Daoy (cell line): ENCODE measurements around the gene FAM78A. TPM values are rescaled to one million over a fixed set of nuclear protein-coding genes. Genes with fewer than 3 reads are reported as not detected.
"Not testable (repeated sequence)": the region's sequence is repeated elsewhere in the genome, so short reads cannot be mapped to it uniquely, and the experiment has no call there.

Experiments
- DNase-seq: peaks from one replicate; pipeline ENCODE4 v3.0.0-alpha.2; 2015; ENCODE audit warnings: low read depth
- total RNA-seq: library from RNA; depleted of rRNA; stranded (reverse); fragments of >200 nt; shearing (Covaris generic); gene quantifications from 2 replicates; pipeline ENCODE4 v1.2.3, GENCODE V29; 2014; rRNA removed

Gene FAM78A
- total RNA-seq, 1 experiment from 2014 or later: 0.51 TPM

DNA sequence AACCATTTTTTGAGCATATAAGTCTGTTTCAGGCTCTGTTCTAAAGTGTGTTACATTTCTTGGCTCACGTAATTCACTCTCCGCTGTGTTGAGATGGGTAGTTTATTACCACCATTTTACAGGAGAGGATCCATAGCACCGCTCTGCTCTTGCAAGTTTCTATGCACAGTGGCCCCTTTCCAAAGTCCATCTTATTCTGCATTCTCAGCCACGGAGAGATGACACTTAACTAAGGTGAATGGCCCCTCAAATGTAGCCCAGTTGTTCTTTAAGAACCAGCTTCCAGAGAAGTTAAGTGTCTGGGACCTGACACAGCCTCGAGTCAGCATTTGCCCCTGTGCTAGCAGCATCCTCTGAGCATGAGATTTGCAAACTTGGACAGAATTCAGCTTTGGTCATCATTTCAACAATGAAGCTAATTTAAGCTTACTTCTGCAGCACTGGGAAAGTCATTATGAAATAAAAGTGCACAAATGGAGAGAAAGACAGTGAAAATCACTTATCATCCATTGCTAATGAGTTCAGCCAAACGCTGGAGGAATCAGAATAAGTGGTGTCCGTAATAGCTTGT, 61.9 kb downstream of the FAM78A start:
- DNase-seq: no peak

DNA sequence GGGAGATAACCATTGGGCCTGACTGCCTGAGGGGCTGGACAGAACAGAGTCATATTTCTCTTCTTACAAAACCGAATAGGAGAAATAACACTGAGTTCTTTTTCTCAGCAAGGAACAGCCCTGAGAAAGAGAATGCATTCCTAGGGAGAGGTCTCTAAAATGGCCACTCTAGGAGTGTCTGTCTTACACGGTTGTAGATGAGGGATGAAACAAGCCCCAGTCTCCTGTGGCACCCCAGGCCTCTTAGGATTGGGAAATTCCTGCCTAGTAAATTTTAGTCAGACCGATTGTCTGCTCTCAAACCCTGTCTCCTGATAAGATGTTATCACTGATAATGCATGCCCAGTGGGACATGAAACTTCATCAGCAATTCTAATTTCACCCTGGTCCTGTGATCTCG, 64.4 kb downstream of the FAM78A start:
- not testable (repeated sequence) for DNase-seq

Other genes starting within 250 kb of the FAM78A start
- gene AIF1L, start 180.0 kb downstream of the FAM78A start, total RNA-seq: 3.5 and 5.2 TPM in 2 replicates
- gene NUP214, start 150.9 kb downstream of the FAM78A start, total RNA-seq: 20.4 and 28.7 TPM in 2 replicates
- 5.4 and 7.1 TPM in 2 replicates for gene PLPP7, start 13.2 kb upstream of the FAM78A start, total RNA-seq
- 54.0 and 83.5 TPM in 2 replicates for gene PRRC2B, start 117.6 kb upstream of the FAM78A start, total RNA-seq
- gene POMT1, start 226.4 kb upstream of the FAM78A start, total RNA-seq: 22.9 and 31.2 TPM in 2 replicates